GM21423 (cell line): ENCODE results near the gene NT5C3B.

Experiments used
- ATAC-seq: cut with Tn5 transposase; IDR thresholded peaks from one replicate; pipeline ENCODE4 v1.9.1; 2021; ENCODE audit warnings: mild to moderate bottlenecking, moderate library complexity; ENCODE audit not compliant: unreplicated experiment

The NT5C3B gene

DNA sequence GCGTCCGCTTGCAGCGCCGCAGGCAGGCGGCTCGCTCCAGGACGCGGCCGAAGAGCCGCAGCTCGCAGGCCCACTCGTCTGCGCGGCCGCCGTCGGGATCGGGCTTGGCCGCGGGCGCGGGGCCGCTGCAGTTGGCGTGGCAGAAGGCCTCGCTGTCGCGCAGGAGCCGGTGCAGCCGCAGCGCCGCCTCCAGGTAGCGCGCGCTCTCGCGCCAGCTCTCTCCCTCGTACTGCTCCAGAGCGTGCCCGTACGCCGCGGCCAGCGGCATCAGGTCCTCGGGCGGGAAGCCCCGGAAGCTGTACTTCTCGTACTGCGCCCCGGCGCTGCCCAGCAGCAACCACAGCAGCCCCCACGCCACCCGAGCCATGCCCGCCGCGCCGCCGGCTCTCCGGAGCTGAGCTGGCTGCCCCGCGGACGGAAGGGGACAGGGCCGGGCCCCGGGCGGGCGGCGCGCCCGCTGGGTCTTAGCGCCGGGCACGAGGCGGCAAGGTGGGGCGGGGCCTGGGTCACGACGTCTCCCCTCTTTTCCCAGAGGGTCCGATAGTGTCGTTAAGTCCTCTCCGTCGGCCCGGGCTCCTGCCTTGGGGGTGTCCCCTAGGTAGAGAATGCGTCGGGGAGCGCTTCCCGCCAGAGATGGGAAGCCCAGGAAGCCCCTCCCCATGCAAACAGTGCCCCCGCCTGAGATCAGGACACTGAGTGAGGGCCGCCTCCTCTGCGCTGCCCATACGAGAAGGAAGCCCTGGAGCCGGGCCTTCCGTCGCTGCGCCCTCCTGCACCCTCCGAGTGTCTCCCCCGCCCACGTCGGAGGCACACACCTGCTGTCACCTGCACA is 24.3 kb downstream of the NT5C3B start, which contains the start of gene P3H4:
P3H4 (minus strand) TSS at position 401 of the 832 bp plus-strand sequence; CDS start at position 367, 34 bp downstream.
- peak; percentile 68 for ATAC-seq

GRCh38 chr17:41810659-41811548 is 25.1 kb downstream of the NT5C3B start:
- no peak for ATAC-seq

- no peak for ATAC-seq
Observed at GRCh38 chr17:41806685-41807445, 29.2 kb downstream of the NT5C3B start.

DNA sequence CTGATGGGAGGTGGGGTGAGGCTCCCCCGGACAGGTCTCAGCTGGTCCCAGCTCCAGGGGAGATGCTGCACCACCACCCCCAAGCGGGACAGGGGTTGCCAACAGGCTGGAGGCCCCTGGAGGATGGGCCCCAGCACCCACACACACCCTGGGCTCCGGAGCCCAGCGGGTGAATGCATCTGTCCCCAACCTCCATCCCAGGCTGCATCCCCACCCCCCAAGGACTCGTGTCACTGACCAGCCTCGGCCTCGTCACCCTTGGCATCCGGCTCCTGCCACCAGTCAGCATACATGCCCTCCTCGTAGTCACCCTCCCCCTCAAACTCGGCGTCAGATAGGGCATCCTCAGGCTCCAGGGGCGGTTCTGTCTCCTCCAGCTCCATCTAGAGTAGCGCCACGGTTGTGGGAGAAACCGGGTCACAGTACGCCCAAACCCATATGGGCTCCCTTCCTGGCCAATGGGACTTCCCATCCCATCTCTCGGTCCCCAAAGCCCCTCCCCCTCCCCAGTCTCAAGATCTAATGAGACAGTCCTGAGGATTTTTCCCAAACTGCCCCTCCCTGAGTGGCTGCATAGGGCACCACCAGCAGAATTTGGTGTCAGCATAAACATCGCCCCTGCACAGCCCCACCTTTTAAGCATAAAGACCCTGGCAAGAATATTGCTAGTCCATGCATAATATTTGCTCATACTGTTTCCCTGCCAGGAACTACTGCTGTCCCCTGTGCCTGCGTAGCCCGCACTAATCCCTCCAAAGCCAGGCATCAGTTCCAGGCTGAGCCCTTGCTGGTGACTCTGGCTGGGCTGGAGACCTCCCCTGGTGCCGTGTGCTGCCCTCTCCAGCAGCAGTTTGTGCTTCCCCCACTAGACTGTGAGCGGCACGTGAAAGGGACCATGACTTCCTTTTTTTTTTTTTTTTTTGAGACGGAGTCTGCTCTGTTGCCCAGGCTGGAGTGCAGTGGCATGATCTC is 32.7 kb downstream of the NT5C3B start:
- no peak for ATAC-seq

GRCh38 chr17:41801374-41802271 is 34.4 kb downstream of the NT5C3B start:
- no peak for ATAC-seq

DNA sequence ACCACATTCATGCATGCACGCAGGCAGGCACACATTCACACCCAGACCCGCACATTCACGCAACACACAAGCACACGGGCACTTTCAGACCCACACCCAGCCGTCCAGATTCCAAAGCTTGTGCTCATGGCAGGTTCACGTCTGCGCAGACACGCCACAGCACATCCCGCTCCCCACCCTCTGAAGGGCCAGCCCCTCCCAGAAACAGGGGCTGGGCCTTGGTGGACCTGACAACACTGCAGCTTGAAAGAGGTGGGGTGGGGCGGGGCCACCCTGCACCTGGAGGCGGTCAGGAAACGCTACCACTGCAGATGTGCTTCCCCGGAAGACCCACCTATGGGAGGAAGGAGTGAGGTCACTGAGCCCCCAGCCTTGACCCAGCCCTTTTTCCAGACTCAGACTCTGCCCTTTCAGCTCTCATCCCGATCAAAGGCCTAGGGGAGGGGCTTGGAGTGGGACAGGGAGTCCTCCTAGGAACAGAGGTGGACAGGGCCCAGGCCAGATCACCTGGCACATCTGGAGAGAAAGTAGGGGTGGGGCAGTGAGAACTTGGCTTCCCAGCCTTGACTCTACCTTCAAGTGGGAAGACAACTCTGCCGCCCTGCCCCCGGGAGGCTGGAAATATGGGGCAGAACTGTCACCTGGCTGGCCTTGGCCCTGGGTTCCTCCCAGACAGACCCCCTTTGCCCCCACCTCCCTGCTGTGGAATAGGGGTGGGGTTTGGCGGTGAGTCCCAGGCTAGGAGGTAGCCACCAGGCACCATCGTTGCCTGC is 35.2 kb downstream of the NT5C3B start:
- ATAC-seq, result no peak

- no peak for ATAC-seq
Observed at GRCh38 chr17:41799366-41799765, 36.7 kb downstream of the NT5C3B start.

DNA sequence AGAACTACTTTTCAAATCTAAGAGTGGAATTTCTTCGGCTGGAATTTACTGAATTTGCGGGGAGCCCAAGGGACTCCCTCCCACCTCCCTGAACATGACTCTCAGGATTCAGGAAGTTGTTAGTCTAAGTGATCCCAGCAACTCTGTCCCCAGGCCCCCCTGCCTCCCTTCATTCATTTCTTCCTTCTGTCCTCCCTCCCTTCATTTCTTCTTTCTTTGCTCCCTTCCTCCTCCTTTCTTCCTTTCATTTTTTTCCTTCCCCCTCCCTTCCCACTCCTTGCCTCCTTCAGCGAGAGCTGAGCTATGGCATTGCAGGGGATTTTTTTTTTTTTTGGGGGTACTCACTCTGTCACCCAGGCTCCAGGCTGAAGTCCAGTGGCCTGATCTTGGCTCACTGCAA is 38.7 kb downstream of the NT5C3B start:
- no peak for ATAC-seq

DNA sequence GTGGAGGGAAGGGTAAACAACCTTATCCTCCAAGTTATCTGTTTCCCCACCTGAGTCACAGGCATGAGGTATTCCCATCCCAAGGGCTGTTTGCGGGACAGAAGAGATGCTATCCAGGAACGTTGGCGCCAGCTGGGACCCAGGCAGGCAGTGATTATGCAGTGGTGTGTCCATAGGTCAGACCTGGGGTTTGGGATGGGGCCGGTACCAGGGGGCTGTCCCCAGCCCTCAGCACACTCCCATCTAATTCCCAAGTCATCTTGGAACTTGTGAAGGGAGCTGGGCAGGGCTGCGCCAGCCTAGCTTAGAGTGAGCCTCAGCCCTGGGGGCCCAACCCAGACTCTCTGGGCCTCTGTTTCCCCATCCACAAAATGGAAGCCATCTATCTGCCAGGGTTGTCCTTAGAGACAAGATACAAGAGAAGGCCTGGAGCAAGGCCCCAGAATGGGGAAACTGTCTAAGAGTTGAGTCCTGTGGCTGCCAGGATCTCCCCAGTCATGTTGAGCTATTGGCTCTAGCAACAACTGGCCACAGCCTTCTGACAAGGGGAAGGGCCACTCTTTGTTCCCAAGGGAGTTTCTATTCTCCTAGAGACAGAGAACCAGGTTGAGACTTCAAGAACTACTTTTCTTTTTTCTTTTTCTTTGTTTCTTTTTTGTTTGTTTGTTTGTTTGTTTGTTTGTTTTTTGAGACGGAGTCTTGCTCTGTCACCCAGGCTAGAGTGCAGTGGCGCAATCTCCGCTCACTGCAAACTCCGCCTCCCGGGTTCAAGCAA is 39.7 kb downstream of the NT5C3B start:
- ATAC-seq, result no peak

DNA sequence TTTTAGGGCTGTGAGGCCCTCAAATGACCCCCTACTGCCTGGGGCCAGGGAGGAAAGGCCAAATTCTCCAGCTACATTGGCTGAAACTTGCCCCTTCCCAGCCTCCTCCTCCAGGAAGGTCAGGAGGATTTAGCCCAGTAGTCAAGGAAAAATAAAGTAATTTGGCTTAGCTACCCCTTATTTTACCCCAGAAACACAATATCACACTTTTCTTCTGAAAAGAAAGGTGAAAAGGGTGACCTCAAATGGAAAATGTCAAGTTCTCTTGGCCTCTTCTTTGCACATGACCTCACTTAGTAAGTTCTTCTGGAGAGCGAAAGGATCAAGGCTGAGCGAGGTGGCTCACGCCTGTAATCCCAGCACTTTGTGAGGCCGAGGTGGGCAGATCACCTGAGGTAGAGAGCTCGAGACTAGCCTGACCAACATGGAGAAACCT is 41.5 kb downstream of the NT5C3B start:
- ATAC-seq, result no peak

GRCh38 chr17:41793784-41794539 is 42.1 kb downstream of the NT5C3B start:
- no peak for ATAC-seq

DNA sequence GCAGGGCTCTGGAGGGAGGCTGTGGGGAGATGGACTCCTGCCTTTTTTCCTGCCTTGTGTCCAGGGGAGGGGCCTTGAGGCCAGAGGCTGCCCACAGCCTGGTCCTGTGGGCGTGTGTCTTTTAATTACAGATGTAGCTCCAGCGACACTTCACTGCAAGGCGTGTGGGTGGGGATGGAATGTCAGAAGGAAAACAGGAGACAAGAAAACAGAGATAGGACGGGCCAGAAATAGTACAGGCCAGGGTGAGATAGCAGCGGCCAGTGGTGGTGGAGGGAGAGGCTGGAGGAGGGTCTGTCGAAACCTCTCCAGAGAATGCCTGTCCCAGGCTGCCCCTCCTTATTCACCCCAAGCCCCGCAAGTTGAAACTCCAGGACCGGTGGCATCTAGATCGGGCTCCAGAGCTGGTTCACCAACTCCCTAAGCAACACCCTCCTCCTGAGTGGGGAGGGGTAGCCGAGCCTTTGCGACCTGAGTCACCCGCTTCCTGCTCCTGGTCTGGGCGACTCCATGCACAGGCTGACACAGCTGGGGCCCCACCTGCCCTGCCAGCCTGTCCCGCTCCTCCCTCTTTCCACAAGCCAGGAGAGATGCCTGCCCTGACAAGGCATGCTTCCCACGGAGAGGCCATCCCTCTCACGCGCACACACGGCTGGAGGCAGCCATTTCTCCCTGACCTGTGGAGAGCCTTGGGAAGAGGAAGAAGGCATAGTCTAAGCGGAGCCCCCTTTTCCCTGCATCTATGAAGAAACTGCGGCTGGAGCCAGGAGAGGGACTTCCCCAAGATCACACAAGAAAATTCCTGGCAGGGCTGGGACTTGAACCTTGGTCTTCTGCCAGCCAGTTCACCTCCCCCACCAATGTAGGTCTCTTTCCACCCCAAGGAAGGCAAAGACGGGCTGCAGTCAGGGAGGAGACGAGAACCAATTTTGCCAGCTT is 42.9 kb downstream of the NT5C3B start:
- ATAC-seq, result no peak

GRCh38 chr17:41787021-41787418 is 49.0 kb downstream of the NT5C3B start:
- ATAC-seq, result no peak

DNA sequence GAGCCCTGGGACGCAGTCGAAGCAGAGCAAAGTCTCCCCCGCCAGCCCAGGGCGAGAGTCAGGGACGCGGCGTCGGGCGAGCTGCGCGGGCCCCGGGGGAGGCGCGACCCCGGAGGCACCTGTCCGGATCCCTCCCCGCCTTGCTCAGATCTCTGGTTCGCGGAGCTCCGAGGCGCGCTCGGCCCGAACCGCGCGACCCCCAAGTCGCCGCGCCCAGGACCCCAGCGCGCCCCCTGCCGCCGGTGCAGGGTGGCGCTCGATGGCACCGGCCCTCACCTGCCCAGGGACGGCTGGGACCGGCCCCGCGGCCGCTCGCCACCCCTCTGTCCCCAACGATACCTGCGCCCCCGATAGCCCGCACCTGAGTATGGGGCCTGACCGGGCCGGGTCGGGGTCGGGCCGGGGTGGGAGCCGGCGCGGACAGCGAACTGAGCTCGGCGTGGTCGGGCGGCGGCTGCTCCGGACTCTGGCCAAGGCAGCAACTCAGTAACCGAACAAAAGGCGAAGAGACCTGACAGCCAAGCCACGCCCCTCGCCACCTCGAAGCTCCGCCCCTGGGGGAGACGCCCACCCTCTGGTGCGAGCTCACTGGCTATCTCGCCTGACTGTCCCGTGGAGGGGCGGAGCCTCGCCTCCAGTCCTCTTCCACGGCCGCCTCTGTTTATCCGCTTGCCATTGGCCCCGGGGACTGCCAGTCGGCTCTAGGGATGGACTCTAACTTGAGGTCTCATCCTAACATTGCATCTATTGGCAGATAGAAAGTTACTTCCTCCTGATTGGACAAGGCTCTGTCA is 49.6 kb downstream of the NT5C3B start, which contains the start of gene JUP:
JUP (minus strand) TSS at position 485 of the 794 bp plus-strand sequence. CDS start 14,857 bp downstream, outside the sequence.
- peak; percentile 74 for ATAC-seq

- ATAC-seq, result no peak
Observed at GRCh38 chr17:41785859-41786226, 50.2 kb downstream of the NT5C3B start.
